ENCODE measurements around the gene ZNF182. TPM values are rescaled to one million over a fixed set of nuclear protein-coding genes. Genes with fewer than 3 reads are reported as not detected.
"Not testable (repeated sequence)": the region's sequence is repeated elsewhere in the genome, so short reads cannot be mapped to it uniquely, and the experiment has no call there.

The ZNF182 gene
- total and polyA plus RNA-seq, 2 experiments from 2014 or later: 6.2 to 7.1 TPM

DNA sequence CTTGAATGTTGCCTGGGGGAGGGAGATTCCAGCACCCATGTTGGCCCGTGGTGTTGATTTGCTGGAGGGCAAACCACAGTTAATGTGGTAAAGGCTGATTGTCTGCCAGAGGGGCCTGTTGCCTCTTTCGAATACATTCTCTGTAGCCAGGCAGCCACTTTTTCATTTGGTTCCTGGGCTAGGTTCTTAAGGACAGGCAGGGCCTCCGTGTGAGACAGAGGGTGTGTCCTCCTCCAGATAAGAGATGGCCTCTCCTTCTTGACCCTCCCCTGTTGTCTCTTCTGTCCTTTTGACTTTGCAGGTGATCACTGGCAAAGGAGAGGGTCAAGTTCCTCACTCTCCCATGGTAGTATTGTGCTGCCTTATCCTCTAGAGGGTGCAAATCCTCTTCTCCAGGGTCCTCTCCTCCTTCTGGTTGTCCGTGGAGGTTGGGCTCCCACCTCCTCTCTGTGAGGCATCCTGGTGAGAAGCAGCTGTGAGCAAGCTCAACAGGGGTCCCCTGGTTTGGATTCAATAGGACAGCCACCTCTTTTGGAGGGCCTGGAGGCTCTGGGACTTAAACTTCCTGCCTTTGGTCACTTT is 44.9 kb downstream of the ZNF182 start:
- peaks cover 25% of the 10 kb centered on the region for H3K36me3 Mint-ChIP-seq (ENCODE audit: low read depth)
- no peaks in the 10 kb centered on the region for H4K20me1 ChIP-seq (replicated peaks; ENCODE audit: insufficient read depth)
- H3K27ac ChIP-seq (ENCODE audit: low read depth): no peak overlapping the region
- H3K4me1 Mint-ChIP-seq: peaks cover 11% of the 10 kb centered on the region; the same call in 2 of the 3 replicates
- H3K27me3 Mint-ChIP-seq (ENCODE audit: insufficient read depth, low read depth, poor library complexity): peaks cover 5% of the 10 kb centered on the region
- H3K27ac Mint-ChIP-seq: no peak overlapping the region
- no peaks in the 10 kb centered on the region for H3K79me2 ChIP-seq (replicated peaks; ENCODE audit: insufficient read depth)
- no peak overlapping the region for H2AFZ ChIP-seq
- no peak overlapping the region for H3K4me3 Mint-ChIP-seq
- H3K4me2 ChIP-seq: no peak overlapping the region
- H3F3A ChIP-seq (replicated peaks; ENCODE audit: low read depth): no peaks in the 10 kb centered on the region
- H3K9me3 Mint-ChIP-seq: peaks cover 33% of the 10 kb centered on the region
- peaks cover 2% of the 10 kb centered on the region; the same call in 1 of the 2 replicates for H3K36me3 ChIP-seq (ENCODE audit: insufficient read depth)
- DNase-seq (ENCODE audit: low spot score): peak; percentile 34
- TF ChIP-seq, protein P1, sequence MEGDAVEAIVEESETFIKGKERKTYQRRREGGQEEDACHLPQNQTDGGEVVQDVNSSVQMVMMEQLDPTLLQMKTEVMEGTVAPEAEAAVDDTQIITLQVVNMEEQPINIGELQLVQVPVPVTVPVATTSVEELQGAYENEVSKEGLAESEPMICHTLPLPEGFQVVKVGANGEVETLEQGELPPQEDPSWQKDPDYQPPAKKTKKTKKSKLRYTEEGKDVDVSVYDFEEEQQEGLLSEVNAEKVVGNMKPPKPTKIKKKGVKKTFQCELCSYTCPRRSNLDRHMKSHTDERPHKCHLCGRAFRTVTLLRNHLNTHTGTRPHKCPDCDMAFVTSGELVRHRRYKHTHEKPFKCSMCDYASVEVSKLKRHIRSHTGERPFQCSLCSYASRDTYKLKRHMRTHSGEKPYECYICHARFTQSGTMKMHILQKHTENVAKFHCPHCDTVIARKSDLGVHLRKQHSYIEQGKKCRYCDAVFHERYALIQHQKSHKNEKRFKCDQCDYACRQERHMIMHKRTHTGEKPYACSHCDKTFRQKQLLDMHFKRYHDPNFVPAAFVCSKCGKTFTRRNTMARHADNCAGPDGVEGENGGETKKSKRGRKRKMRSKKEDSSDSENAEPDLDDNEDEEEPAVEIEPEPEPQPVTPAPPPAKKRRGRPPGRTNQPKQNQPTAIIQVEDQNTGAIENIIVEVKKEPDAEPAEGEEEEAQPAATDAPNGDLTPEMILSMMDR (conservative IDR thresholded peaks at IDR 0.05; ENCODE audit: low read depth in 2 of 2): peak; percentile 43 to 64
- no peak for TF ChIP-seq EZH2 (IDR thresholded peaks at IDR 0.05; ENCODE audit: low read depth, unreplicated experiment)
- H3K4me3 ChIP-seq: no peak overlapping the region
- no peaks in the 10 kb centered on the region for H3K27me3 ChIP-seq (ENCODE audit: insufficient read depth)
- H3K9me2 ChIP-seq (ENCODE audit: insufficient read depth): no peaks in the 10 kb centered on the region
- H3K4me1 ChIP-seq (ENCODE audit: insufficient read depth): no peaks in the 10 kb centered on the region
- ATAC-seq: peak; percentile 83

DNA sequence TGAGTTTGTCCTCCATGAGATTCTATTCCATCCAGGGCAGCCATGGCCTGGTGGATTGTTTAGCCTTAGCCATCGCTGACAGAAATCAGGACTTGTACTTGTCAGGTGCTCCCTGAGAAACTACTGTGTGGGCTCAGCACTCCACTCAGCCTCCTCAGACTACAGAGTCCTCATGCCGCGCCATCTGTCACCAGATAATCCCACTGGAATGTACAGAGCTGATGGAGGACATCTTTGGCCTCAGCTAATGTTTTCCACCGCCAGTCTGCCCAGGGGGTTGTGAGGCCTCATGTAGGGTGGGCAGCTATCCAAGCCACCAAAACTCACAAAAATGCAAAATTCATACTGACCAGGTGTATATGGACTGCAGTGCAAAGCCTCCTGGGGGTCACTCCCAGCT is 45.6 kb downstream of the ZNF182 start:
- H4K20me1 ChIP-seq (replicated peaks; ENCODE audit: insufficient read depth); H3F3A ChIP-seq (replicated peaks; ENCODE audit: low read depth); H2AFZ ChIP-seq; H3K4me1 ChIP-seq (ENCODE audit: insufficient read depth); H3K27me3 Mint-ChIP-seq (ENCODE audit: insufficient read depth, low read depth, poor library complexity); ATAC-seq; DNase-seq (ENCODE audit: low spot score); H3K27me3 ChIP-seq (ENCODE audit: insufficient read depth); H3K4me2 ChIP-seq; H3K36me3 ChIP-seq (ENCODE audit: insufficient read depth); H3K9me2 ChIP-seq (ENCODE audit: insufficient read depth); H3K27ac ChIP-seq (ENCODE audit: low read depth); H3K4me3 ChIP-seq; H3K27ac Mint-ChIP-seq; H3K79me2 ChIP-seq (replicated peaks; ENCODE audit: insufficient read depth); H3K4me3 Mint-ChIP-seq: not testable (repeated sequence)
- Mint-ChIP-seq H3K36me3 (ENCODE audit: low read depth) (peaks cover 23% of the 10 kb centered on the region), H3K4me1 (peaks cover 11% of the 10 kb centered on the region; the same call in 2 of the 3 replicates), H3K9me3 (peaks cover 27% of the 10 kb centered on the region)

DNA sequence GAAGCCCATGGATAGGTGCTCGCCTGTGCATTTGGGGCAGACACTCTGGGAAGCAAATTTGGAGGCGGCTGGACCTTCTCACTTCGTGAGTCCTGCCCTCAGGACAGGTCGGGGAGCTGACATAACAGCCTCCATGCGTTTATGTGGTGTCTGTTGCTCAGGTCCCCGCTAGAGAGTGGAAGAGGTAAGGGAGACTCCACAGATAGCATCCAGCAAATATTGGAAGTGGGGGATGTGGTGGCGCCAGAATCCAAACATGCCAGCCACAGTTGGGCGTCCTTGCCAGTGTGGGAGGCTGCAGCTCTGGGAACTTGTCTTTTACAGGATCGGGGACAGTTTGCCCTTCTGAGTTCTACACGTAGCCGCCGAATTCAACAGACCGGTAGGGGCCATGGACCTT is 47.8 kb downstream of the ZNF182 start:
- Histone ChIP-seq H3K27me3 (ENCODE audit: insufficient read depth) (no peaks in the 10 kb centered on the region), H3F3A (replicated peaks; ENCODE audit: low read depth) (no peaks in the 10 kb centered on the region), H2AFZ (no peak overlapping the region), H3K79me2 (replicated peaks; ENCODE audit: insufficient read depth) (no peaks in the 10 kb centered on the region), H3K4me1 (ENCODE audit: insufficient read depth) (no peaks in the 10 kb centered on the region), H4K20me1 (replicated peaks; ENCODE audit: insufficient read depth) (no peaks in the 10 kb centered on the region), H3K4me2 (no peak overlapping the region), H3K36me3 (ENCODE audit: insufficient read depth) (no peaks in the 10 kb centered on the region), H3K27ac (ENCODE audit: low read depth) (no peak overlapping the region), H3K4me3 (no peak overlapping the region), H3K9me2 (ENCODE audit: insufficient read depth) (no peaks in the 10 kb centered on the region)
- Mint-ChIP-seq H3K9me3 (peaks cover 14% of the 10 kb centered on the region), H3K27ac (no peak overlapping the region), H3K4me1 (peaks cover 5% of the 10 kb centered on the region; the same call in 2 of the 3 replicates), H3K36me3 (ENCODE audit: low read depth) (peaks cover 7% of the 10 kb centered on the region; the same call in 2 of the 3 replicates), H3K4me3 (no peak overlapping the region), H3K27me3 (ENCODE audit: insufficient read depth, low read depth, poor library complexity) (peaks cover 5% of the 10 kb centered on the region)
- no peak for DNase-seq (ENCODE audit: low spot score)
- ATAC-seq: no peak
- no peak for TF ChIP-seq NANOG (IDR thresholded peaks at IDR 0.05; ENCODE audit: borderline replicate concordance)
- TF ChIP-seq, protein P2, sequence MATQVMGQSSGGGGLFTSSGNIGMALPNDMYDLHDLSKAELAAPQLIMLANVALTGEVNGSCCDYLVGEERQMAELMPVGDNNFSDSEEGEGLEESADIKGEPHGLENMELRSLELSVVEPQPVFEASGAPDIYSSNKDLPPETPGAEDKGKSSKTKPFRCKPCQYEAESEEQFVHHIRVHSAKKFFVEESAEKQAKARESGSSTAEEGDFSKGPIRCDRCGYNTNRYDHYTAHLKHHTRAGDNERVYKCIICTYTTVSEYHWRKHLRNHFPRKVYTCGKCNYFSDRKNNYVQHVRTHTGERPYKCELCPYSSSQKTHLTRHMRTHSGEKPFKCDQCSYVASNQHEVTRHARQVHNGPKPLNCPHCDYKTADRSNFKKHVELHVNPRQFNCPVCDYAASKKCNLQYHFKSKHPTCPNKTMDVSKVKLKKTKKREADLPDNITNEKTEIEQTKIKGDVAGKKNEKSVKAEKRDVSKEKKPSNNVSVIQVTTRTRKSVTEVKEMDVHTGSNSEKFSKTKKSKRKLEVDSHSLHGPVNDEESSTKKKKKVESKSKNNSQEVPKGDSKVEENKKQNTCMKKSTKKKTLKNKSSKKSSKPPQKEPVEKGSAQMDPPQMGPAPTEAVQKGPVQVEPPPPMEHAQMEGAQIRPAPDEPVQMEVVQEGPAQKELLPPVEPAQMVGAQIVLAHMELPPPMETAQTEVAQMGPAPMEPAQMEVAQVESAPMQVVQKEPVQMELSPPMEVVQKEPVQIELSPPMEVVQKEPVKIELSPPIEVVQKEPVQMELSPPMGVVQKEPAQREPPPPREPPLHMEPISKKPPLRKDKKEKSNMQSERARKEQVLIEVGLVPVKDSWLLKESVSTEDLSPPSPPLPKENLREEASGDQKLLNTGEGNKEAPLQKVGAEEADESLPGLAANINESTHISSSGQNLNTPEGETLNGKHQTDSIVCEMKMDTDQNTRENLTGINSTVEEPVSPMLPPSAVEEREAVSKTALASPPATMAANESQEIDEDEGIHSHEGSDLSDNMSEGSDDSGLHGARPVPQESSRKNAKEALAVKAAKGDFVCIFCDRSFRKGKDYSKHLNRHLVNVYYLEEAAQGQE (IDR thresholded peaks at IDR 0.05; ENCODE audit: unreplicated experiment): no peak
- TF ChIP-seq EZH2 (IDR thresholded peaks at IDR 0.05; ENCODE audit: low read depth, unreplicated experiment): no peak
- TF ChIP-seq EZH2phosphoT487 (IDR thresholded peaks at IDR 0.05; ENCODE audit: unreplicated experiment): no peak
- TF ChIP-seq ZNF114 (CRISPR knock-in tag; IDR thresholded peaks at IDR 0.05): no peak
- TF ChIP-seq, protein P1 (conservative IDR thresholded peaks at IDR 0.05; ENCODE audit: low read depth in 2 of 2): no peak
- TF ChIP-seq ZNF331 (CRISPR knock-in tag; IDR thresholded peaks at IDR 0.05; ENCODE audit: low read depth): no peak
- TF ChIP-seq JUNB (IDR thresholded peaks at IDR 0.05; ENCODE audit: unreplicated experiment): no peak
- no peak for TF ChIP-seq STAT1 (IDR thresholded peaks at IDR 0.05; ENCODE audit: unreplicated experiment)
- no peak for TF ChIP-seq POLR2AphosphoS5 (IDR thresholded peaks at IDR 0.05; ENCODE audit: low read depth)
- TF ChIP-seq, protein P3, sequence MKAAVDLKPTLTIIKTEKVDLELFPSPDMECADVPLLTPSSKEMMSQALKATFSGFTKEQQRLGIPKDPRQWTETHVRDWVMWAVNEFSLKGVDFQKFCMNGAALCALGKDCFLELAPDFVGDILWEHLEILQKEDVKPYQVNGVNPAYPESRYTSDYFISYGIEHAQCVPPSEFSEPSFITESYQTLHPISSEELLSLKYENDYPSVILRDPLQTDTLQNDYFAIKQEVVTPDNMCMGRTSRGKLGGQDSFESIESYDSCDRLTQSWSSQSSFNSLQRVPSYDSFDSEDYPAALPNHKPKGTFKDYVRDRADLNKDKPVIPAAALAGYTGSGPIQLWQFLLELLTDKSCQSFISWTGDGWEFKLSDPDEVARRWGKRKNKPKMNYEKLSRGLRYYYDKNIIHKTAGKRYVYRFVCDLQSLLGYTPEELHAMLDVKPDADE (IDR thresholded peaks at IDR 0.05): no peak

Data from GM23338 (cell line).